C4-2B (cell line): ENCODE data around the gene KCNE1.
"Not testable (repeated sequence)": the region's sequence is repeated elsewhere in the genome, so short reads cannot be mapped to it uniquely, and the experiment has no call there.

Experiments
- H3K27ac ChIP-seq: fragments of 450-650 bp; 2 replicates; pipeline ENCODE4 v1.5.1; 2017

KCNE1 gene

GRCh38 chr21:34400522-34400921 is 111.5 kb downstream of the KCNE1 start:
- not testable (repeated sequence) for H3K27ac ChIP-seq
